Smooth muscle cell of the coronary artery (primary cell): Measurements from ENCODE around the gene KLHL41. TPM values are rescaled to one million over a fixed set of nuclear protein-coding genes. Genes with fewer than 3 reads are reported as not detected.

Experiments
- total RNA-seq: library from RNA; depleted of rRNA; stranded (reverse); fragments of >200 nt; gene quantifications from 2 replicates; pipeline ENCODE4 v1.2.3, GENCODE V29; 2014; ENCODE audit warnings: low replicate concordance

The KLHL41 gene
- total RNA-seq, result 0.15 and 2.6 TPM in 2 replicates

DNA sequence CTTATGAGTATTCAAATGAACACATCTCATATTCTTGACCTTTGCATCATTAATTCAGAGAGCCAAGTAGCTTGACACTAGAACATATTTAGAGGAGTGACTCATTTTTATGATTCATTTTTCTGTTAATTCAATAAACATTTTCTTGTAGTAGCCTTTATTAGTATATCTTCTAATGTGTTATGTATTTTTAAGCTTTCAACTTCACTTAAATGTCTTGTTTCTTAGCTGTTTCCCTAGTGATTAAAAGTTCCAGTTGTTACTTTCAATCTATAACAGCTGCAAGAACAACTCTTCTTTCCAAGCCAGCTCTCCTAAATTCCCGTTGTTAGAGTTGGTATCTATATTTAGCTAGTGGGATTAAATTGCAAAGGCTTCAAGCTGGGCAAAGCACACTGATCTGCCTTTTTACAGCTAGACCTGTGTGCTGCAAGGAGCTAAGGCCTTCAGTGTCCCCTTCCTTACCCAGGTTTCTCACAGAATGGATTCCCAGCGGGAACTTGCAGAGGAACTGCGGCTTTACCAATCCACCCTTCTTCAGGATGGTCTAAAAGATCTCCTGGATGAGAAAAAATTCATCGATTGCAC is at the start of gene KLHL41:
KLHL41 (plus strand) TSS at position 405 of the 588 bp plus-strand sequence; CDS start at position 482, 77 bp downstream.

DNA sequence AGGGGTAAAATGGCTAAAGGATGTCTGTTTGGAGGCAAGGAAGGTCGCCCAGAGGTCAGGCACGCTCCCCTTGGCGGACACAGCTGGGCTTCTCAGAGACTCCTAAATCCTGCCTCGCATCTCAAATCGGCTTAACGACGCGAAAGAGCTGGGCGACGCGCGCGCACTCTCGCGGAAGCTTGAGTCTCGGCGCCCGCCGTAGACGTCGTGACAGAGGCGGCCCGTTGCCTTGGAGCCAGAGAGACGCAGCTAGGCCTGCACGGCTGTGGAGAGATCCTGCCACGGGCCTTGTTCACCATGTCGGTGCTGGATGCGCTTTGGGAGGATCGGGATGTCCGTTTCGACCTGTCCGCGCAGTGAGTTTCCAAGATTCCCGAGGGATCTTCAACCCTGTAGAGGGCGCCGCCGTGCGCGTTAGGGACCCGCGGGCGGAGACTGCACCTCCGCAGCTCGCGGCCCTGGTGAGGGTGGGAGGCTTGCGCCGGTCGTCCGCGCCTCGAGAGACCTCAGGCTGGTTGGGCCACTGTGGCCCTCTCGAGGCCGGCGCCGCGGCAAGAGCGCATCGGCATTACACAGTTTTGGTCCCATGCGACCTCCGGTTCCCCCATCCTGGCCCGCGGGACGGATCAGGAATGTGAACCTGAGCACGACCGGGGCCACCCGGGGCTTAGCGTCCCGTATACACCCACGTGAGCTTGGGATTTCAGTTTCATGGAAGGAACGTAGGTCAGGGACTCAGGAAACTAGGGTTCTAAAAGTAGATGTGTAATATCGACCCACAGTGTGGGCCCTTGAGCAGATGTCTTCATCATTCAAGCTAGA is 30.0 kb upstream of the KLHL41 start, which contains the start of gene BBS5:
BBS5 (plus strand) TSS at position 238 of the 822 bp plus-strand sequence; CDS start at position 298, 60 bp downstream.

DNA sequence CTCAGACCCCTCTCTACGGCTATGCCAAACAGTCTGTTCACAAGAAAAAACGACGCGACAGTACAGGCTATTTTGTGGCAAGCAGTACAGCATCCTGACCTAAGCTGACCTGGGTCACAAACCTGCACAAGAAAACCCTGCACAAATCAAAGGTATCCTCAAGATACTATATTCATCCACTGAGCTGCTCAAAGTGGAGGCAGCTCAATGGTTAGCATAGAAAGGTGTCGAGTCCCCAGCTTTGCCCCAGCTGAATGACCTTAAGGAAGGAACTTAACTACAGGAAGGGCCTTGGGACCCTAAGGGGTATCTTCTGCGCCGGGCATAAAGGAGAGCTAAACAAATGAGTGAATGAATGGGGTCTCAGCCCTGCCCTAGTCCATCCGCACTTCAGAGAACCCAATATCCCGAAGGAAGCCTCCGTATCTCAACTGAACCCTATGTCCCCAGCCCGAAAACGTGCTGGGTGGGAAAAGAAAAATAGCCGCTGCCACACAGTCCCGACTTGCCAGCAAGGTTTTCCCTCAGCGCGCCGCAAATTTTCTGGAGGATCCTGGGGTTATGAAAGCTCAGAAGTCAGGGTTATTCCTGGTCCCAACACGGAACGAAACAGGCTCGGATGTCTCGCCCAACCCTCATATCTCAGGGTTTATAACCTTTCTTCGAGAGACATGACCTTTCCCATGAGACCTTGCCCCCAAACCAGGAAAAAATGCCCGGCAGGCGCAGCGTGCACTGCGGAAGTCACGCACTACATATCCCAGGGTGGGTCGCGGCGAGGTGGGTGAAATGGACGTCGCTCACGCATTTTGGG is 63.9 kb downstream of the KLHL41 start, which contains the start of gene FASTKD1:
FASTKD1 (minus strand) TSS at position 706 of the 814 bp plus-strand sequence. CDS start 1,836 bp downstream, outside the sequence.

Other genes starting within 250 kb of the KLHL41 start
- gene LRP2, start 147.2 kb upstream of the KLHL41 start, total RNA-seq, result not detected in 2 replicates
- 2.3 and 4.1 TPM in 2 replicates for gene BBS5, start 30.2 kb upstream of the KLHL41 start, total RNA-seq
- gene FASTKD1, start 64.2 kb downstream of the KLHL41 start, total RNA-seq, result 9.7 and 15.0 TPM in 2 replicates
- gene PPIG, start 74.6 kb downstream of the KLHL41 start, total RNA-seq, result 14.7 and 20.7 TPM in 2 replicates
- gene CFAP210, start 184.7 kb downstream of the KLHL41 start, total RNA-seq, result not detected in 2 replicates
- gene PHOSPHO2, start 184.8 kb downstream of the KLHL41 start, total RNA-seq, result 0.94 and 1.2 TPM in 2 replicates
- gene KLHL23, start 224.1 kb downstream of the KLHL41 start, total RNA-seq, result 2.4 and 3.0 TPM in 2 replicates